NCI-H2196 (cell line): ENCODE measurements around the gene PRRG1.
"Not testable (repeated sequence)": the region's sequence is repeated elsewhere in the genome, so short reads cannot be mapped to it uniquely, and the experiment has no call there.

Experiments
- DNase-seq: peaks from one replicate; lab custom pipeline; 2025; ENCODE audit not compliant: unreplicated experiment; lab: John Stamatoyannopoulos, UW

PRRG1 gene

GRCh38 chrX:37349221-37350033, at the start of gene PRRG1:
TSS of gene PRRG1 (plus strand) at chrX:37349364. CDS start at chrX:37406250, 56,886 bp downstream.
- DNase-seq, result peak; percentile 0

GRCh38 chrX:37302569-37302968, 46.6 kb upstream of the PRRG1 start:
- DNase-seq, result no peak

- DNase-seq, result not testable (repeated sequence)
Measured at GRCh38 chrX:37305238-37305637, 43.9 kb upstream of the PRRG1 start.

- DNase-seq, result no peak
Measured at GRCh38 chrX:37314531-37314930, 34.6 kb upstream of the PRRG1 start.

- no peak for DNase-seq
Measured at GRCh38 chrX:37315511-37316248, 33.5 kb upstream of the PRRG1 start.

GRCh38 chrX:37320541-37321203, 28.5 kb upstream of the PRRG1 start:
- DNase-seq, result no peak

- DNase-seq, result no peak
Measured at GRCh38 chrX:37330642-37331041, 18.5 kb upstream of the PRRG1 start.

- DNase-seq, result no peak
Measured at GRCh38 chrX:37331546-37331945, 17.6 kb upstream of the PRRG1 start.

GRCh38 chrX:37332055-37332454, 17.1 kb upstream of the PRRG1 start:
- no peak for DNase-seq

GRCh38 chrX:37332987-37333658, 16.0 kb upstream of the PRRG1 start:
- no peak for DNase-seq

GRCh38 chrX:37347420-37347819, 1.7 kb upstream of the PRRG1 start:
- DNase-seq, result no peak

GRCh38 chrX:37348231-37348970, 763 bp upstream of the PRRG1 start:
- no peak for DNase-seq

GRCh38 chrX:37348971-37349220, 268 bp upstream of the PRRG1 start:
- DNase-seq, result no peak

- no peak for DNase-seq
Measured at GRCh38 chrX:37350034-37350365, 836 bp downstream of the PRRG1 start.

GRCh38 chrX:37353646-37354045, 4.5 kb downstream of the PRRG1 start:
- DNase-seq, result no peak

- DNase-seq, result no peak
Measured at GRCh38 chrX:37357436-37357835, 8.3 kb downstream of the PRRG1 start.

- DNase-seq, result no peak
Measured at GRCh38 chrX:37361596-37361995, 12.4 kb downstream of the PRRG1 start.

- DNase-seq, result no peak
Measured at GRCh38 chrX:37364666-37365065, 15.5 kb downstream of the PRRG1 start.

- DNase-seq, result no peak
Measured at GRCh38 chrX:37367946-37368345, 18.8 kb downstream of the PRRG1 start.

GRCh38 chrX:37370499-37371141, 21.5 kb downstream of the PRRG1 start:
- no peak for DNase-seq
